GM04504 (cell line): Measurements from ENCODE around the gene TPO.
"Not testable (repeated sequence)": the region's sequence is repeated elsewhere in the genome, so short reads cannot be mapped to it uniquely, and the experiment has no call there.

ENCODE experiments used
- DNase-seq: peaks from one replicate; pipeline ENCODE4 v3.0.0-alpha.2; 2012; ENCODE audit warnings: low read depth

Gene TPO

GRCh38 chr2:1556776-1557466, 143.7 kb downstream of the TPO start:
- DNase-seq, result no peak

GRCh38 chr2:1557467-1557820, 144.2 kb downstream of the TPO start:
- DNase-seq, result no peak

GRCh38 chr2:1559589-1560175, 146.4 kb downstream of the TPO start:
- DNase-seq, result no peak

GRCh38 chr2:1561259-1561658, 148.0 kb downstream of the TPO start:
- no peak for DNase-seq

GRCh38 chr2:1561811-1562421, 148.7 kb downstream of the TPO start:
- DNase-seq, result no peak

GRCh38 chr2:1563084-1563857, 150.0 kb downstream of the TPO start:
- no peak for DNase-seq

- no peak for DNase-seq
Observed at GRCh38 chr2:1563943-1564891, 151.0 kb downstream of the TPO start.

- DNase-seq, result no peak
Observed at GRCh38 chr2:1567556-1568344, 154.5 kb downstream of the TPO start.

GRCh38 chr2:1568345-1568668, 155.0 kb downstream of the TPO start:
- DNase-seq, result not testable (repeated sequence)

- no peak for DNase-seq
Observed at GRCh38 chr2:1569879-1570450, 156.7 kb downstream of the TPO start.

GRCh38 chr2:1571477-1572417, 158.5 kb downstream of the TPO start:
- no peak for DNase-seq

- DNase-seq, result no peak
Observed at GRCh38 chr2:1572638-1573037, 159.4 kb downstream of the TPO start.

- no peak for DNase-seq
Observed at GRCh38 chr2:1577846-1578245, 164.6 kb downstream of the TPO start.

- not testable (repeated sequence) for DNase-seq
Observed at GRCh38 chr2:1581257-1581964, 168.1 kb downstream of the TPO start.

GRCh38 chr2:1581965-1582625, 168.8 kb downstream of the TPO start:
- no peak for DNase-seq

GRCh38 chr2:1582891-1583341, 169.7 kb downstream of the TPO start:
- no peak for DNase-seq

- DNase-seq, result no peak
Observed at GRCh38 chr2:1584051-1584531, 170.8 kb downstream of the TPO start.
